WI38 (cell line): ENCODE measurements around the gene RASGRP2.

Experiments
- H3K4me3 ChIP-seq: 2 replicates; pipeline ENCODE4 v1.5.1; 2011; ENCODE audit warnings: low read depth, mild to moderate bottlenecking, control low read depth, low read length
- TF ChIP-seq, protein P1 (sequence below): IDR thresholded peaks from 2 replicates; pipeline ENCODE4 v1.5.1; 2012; ENCODE audit warnings: low read depth, mild to moderate bottlenecking, control low read depth, low read length

The RASGRP2 gene

GRCh38 chr11:64768300-64768694 lies 24.4 kb upstream of the RASGRP2 start:
- TF ChIP-seq, protein P1, sequence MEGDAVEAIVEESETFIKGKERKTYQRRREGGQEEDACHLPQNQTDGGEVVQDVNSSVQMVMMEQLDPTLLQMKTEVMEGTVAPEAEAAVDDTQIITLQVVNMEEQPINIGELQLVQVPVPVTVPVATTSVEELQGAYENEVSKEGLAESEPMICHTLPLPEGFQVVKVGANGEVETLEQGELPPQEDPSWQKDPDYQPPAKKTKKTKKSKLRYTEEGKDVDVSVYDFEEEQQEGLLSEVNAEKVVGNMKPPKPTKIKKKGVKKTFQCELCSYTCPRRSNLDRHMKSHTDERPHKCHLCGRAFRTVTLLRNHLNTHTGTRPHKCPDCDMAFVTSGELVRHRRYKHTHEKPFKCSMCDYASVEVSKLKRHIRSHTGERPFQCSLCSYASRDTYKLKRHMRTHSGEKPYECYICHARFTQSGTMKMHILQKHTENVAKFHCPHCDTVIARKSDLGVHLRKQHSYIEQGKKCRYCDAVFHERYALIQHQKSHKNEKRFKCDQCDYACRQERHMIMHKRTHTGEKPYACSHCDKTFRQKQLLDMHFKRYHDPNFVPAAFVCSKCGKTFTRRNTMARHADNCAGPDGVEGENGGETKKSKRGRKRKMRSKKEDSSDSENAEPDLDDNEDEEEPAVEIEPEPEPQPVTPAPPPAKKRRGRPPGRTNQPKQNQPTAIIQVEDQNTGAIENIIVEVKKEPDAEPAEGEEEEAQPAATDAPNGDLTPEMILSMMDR, result no peak
- H3K4me3 ChIP-seq, result no peak overlapping the region

DNA sequence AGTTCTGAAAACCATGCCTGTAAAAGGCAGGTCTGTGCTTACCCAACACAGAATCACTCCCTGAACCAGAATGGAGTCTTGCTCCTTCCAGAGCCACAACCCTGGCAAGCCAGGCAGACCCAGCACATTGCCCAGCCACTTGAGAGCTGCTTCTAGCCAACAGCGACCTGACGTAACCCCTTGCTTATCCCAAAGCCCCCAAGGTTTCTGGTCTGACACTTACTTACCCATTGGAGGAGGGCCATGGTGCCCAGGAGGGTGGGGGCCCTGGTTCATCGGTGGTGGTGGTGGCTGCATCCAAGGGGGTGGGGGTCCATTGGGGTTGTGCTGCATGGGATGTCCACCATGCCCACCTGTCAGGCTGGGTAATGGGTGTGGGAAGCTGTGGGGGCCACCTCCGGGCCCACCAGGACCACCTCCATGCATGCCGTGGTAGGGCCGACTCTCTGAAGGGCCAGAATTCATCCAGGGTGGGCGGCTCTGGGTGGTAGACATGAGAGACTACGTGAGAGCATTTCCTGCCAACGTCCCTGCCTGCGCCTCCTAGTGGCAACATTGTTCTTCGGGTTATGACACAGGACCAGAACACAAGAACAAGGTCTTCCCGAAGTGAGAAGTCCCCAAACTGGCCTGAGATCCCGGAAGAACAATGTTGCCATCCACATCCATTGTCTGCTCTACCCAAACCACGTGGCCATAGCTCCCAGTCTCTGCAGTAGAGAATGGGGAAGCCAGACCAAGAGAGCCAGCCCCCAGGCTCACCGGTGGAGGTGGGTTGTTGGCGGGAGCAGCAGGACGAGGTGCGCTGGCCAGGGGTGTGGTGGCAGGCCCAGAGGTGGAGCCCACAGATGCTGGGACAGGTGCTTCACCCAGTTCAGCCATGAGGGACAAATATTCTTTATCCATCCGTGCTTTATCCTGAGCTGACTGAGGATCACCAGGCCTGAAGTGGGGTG lies 23.7 kb upstream of the RASGRP2 start:
- TF ChIP-seq, protein P1, result peak; percentile 76
- H3K4me3 ChIP-seq, result no peak overlapping the region

DNA sequence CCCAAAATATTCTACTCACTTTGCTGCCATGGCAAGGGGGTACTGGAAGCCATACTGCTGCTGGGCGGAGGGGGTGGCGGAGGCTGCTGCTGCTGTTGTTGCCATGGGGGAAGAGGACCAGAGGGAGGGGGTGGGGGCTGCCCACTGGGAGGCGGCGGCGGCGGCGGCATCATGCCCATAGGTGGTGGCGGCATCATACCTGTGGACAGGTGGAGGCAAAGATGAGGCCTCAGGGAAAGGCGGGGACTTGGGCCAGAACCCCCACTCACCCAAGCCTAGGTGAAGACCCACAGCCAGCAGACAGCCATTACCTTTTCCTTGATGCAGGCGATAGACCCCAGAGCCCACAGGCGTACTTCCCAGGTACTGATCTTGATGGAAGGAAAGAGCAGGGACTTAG lies 22.9 kb upstream of the RASGRP2 start:
- TF ChIP-seq, protein P1, result no peak
- no peak overlapping the region for H3K4me3 ChIP-seq

DNA sequence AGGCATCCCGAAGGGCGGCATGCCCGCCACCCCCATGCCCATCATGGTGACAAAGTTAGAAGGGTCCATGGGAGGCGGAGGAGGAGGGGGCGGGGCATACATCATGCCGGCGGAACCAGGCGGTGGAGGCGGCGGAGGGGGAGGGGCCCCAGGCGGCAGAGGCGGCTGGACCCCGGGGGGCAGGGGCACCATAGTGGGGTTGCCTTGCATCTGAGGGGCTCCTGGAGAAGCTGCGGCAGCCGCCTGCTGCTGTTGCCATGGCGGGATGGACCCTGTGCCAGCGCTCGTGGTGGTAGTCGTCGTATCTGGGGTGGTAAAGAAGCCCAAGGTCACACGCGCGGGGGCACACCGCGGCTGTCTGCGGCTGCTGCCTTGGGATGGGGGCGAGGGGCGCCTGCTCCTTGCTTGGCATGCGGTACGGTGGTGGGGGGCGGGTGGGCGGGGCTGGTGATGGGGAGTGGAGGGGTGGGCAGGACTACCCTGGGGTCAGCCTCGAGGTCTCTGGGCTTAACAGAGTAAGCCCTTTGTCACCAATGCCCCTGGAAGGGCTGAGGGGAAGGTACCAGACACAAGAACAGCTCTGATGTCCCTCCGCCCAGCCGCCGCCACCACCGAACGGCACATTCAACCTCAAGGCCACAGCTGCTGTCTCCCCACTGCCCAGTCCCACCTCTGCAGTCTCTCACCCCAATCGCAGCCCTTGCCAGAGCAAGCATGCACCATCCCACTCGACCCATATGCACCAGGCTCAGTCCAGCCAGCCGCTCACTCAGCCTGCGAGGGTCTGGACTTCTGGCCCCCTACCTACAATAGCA lies 22.1 kb upstream of the RASGRP2 start:
- no peak overlapping the region for H3K4me3 ChIP-seq
- TF ChIP-seq, protein P1, result no peak

DNA sequence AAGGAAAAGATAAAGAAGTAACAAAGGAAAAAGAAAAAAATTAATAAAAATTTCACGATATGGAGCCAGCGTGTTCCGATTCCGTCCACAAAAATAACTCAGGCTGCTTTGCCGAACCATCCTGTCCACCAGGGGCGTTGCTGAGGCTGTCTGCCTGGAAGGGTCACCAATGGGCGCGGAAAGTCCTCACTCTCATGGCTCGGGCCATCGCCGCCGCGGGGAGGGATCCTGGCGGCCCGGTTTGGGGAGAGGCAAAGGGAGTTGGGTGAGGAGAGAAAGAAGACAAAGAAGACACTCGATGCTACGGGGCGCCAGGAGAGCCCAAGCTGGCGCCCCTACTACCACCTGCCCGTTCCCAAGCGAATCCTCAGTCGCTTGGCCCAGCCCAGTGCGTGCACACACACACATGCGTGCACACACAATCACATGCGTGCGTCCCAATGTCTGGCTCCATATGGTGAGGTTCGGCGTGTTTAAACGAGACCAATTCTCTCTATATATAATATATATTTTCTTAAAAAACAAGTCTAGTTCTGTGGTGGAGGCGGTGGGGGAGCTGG lies 21.4 kb upstream of the RASGRP2 start:
- TF ChIP-seq, protein P1, result no peak
- H3K4me3 ChIP-seq, result no peak overlapping the region

DNA sequence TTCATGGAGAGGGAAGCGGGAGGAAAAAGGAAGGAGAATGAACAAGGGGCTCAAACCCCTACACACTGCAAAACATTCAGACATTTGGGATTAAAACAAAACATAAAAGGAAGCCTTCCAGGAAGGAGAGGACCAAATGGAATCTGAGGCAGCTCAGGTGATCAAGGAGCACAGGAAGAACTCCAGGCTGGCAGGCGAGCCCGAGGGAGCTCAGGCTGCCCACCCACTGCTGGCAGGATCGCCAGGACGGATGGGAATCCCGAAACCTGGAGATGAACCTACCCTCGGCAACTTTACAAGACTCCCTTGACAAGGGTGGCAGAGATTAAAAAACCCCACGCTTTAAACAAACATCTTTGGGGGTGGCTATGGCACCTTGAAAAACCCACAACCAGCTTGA lies 20.8 kb upstream of the RASGRP2 start:
- TF ChIP-seq, protein P1, result no peak
- no peak overlapping the region for H3K4me3 ChIP-seq
